ENCODE data around the gene PHF5A. TPM values are rescaled to one million over a fixed set of nuclear protein-coding genes. Genes with fewer than 3 reads are reported as not detected.
A peak's percentile ranks its signal among the peaks of the same experiment; 100 is the strongest.

The PHF5A gene
- total and polyA plus RNA-seq, 10 of the 15 experiments (the other 5 are each of a cell fraction or from before 2014, with no cell fraction given): 40.5 to 115 (median 79.2) TPM

DNA sequence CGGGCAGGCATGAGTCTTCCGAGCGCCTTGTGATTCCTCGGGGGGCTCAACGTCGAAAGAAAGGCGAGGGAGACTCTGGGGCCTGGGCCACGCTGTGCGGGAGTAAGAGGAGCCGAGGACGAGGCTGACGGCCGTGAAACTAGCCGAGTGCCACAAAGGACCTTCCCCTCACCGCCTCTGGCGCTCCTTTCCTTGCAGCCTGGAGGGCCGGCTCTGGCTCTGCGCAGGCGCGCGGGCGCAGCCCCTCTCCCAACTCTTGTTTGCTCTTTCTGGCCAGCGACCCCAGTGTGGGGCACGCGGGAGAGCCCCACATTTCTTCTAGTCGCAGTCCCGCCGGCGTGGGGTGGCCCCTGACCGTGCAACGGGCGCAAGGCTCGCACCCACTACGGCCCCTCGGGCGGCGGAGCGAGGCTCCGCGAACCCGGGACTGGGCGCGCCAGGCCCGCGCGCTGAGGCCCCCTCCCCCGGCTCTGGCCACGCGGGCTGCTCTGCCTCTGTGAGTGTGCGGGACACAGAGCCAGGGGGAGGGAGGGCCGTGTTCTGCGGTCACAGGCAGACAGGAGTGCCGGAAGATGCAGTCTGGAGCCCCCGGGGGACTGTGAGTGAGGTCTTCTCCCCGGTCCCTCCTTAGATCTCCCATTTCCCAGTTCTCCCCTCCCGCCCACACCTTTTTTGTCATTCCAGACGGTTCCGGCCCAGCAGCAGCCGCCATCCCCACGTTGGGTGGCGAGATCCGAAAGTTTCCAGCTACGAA lies 20.9 kb downstream of the PHF5A start (continued):
- TF ChIP-seq, protein P1, sequence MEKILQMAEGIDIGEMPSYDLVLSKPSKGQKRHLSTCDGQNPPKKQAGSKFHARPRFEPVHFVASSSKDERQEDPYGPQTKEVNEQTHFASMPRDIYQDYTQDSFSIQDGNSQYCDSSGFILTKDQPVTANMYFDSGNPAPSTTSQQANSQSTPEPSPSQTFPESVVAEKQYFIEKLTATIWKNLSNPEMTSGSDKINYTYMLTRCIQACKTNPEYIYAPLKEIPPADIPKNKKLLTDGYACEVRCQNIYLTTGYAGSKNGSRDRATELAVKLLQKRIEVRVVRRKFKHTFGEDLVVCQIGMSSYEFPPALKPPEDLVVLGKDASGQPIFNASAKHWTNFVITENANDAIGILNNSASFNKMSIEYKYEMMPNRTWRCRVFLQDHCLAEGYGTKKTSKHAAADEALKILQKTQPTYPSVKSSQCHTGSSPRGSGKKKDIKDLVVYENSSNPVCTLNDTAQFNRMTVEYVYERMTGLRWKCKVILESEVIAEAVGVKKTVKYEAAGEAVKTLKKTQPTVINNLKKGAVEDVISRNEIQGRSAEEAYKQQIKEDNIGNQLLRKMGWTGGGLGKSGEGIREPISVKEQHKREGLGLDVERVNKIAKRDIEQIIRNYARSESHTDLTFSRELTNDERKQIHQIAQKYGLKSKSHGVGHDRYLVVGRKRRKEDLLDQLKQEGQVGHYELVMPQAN (conservative IDR thresholded peaks at IDR 0.05): peak; percentile 50
- TF ChIP-seq TCF12 (IDR thresholded peaks at IDR 0.05; ENCODE audit: low read depth, low read length): 0 out of 2 replicates have a peak, but pooled peaks have one; percentile 26
- TF ChIP-seq LARP7 (IDR thresholded peaks at IDR 0.05): peak; percentile 85
- peak; percentile 26; the same call in 1 of the 2 replicates for TF ChIP-seq CHD2 (IDR thresholded peaks at IDR 0.05; ENCODE audit: borderline replicate concordance, low read depth, low read length)
- peak in 1 of 2 experiments; percentile 32; a peak in 1 of 4 replicates for TF ChIP-seq BHLHE40 (IDR thresholded peaks at IDR 0.05; ENCODE audit: borderline replicate concordance in 1 of 2, low read depth in 2 of 2, low read length in 1 of 2)
- TF ChIP-seq, protein P2, sequence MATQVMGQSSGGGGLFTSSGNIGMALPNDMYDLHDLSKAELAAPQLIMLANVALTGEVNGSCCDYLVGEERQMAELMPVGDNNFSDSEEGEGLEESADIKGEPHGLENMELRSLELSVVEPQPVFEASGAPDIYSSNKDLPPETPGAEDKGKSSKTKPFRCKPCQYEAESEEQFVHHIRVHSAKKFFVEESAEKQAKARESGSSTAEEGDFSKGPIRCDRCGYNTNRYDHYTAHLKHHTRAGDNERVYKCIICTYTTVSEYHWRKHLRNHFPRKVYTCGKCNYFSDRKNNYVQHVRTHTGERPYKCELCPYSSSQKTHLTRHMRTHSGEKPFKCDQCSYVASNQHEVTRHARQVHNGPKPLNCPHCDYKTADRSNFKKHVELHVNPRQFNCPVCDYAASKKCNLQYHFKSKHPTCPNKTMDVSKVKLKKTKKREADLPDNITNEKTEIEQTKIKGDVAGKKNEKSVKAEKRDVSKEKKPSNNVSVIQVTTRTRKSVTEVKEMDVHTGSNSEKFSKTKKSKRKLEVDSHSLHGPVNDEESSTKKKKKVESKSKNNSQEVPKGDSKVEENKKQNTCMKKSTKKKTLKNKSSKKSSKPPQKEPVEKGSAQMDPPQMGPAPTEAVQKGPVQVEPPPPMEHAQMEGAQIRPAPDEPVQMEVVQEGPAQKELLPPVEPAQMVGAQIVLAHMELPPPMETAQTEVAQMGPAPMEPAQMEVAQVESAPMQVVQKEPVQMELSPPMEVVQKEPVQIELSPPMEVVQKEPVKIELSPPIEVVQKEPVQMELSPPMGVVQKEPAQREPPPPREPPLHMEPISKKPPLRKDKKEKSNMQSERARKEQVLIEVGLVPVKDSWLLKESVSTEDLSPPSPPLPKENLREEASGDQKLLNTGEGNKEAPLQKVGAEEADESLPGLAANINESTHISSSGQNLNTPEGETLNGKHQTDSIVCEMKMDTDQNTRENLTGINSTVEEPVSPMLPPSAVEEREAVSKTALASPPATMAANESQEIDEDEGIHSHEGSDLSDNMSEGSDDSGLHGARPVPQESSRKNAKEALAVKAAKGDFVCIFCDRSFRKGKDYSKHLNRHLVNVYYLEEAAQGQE (IDR thresholded peaks at IDR 0.05; ENCODE audit: low read depth, low read length): peak; percentile 15; the same call in 1 of the 2 replicates
- TF ChIP-seq IKZF1 (conservative IDR thresholded peaks at IDR 0.05): no peak
- peak; percentile 31; the same call in 1 of the 2 replicates for TF ChIP-seq GATAD2B (conservative IDR thresholded peaks at IDR 0.05; ENCODE audit: low read depth)
